ENCODE measurements around the gene BMP5.

Gene BMP5

GRCh38 chr6:55877283-55877682 lies 1.9 kb upstream of the BMP5 start:
- TF ChIP-seq NFIC (IDR thresholded peaks at IDR 0.05), result no peak
- TF ChIP-seq, protein P1, sequence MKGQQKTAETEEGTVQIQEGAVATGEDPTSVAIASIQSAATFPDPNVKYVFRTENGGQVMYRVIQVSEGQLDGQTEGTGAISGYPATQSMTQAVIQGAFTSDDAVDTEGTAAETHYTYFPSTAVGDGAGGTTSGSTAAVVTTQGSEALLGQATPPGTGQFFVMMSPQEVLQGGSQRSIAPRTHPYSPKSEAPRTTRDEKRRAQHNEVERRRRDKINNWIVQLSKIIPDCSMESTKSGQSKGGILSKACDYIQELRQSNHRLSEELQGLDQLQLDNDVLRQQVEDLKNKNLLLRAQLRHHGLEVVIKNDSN (IDR thresholded peaks at IDR 0.05), result no peak
- TF ChIP-seq TCF12 (IDR thresholded peaks at IDR 0.05; ENCODE audit: low read depth), result no peak
- no peak for TF ChIP-seq CEBPB (IDR thresholded peaks at IDR 0.05)
- TF ChIP-seq RAD21 (IDR thresholded peaks at IDR 0.05; ENCODE audit: low read depth), result no peak
- TF ChIP-seq EGR1 (IDR thresholded peaks at IDR 0.05), result no peak

DNA sequence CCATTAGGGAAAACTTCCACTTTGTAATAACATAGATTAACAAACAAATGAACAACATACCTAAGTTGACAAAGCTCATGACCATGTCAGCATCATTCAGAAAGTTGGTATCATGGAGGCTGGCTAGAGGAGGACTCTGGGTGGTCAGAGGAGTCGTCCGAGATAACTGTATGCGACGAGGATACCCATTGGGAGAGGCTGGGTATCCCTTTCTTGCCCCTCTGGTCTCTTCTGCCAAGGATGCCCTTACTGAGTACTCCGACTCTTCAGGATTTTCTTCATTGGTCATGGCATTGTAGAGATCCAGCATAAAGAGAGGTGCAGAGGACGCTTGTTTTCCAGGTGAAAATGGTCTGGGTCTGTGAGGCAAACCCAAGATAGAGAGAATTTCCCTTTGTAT lies 1.1 kb downstream of the BMP5 start:
- TF ChIP-seq TAF1 (IDR thresholded peaks at IDR 0.05; ENCODE audit: low read depth), result no peak
- TF ChIP-seq YY1 (IDR thresholded peaks at IDR 0.05; ENCODE audit: low read depth), result no peak
- no peak for TF ChIP-seq ZBTB7A (IDR thresholded peaks at IDR 0.05; ENCODE audit: low read depth)
- TF ChIP-seq, protein P1 (IDR thresholded peaks at IDR 0.05), result no peak
- TF ChIP-seq TEAD4 (IDR thresholded peaks at IDR 0.05), result no peak
- no peak for TF ChIP-seq RAD21 (IDR thresholded peaks at IDR 0.05; ENCODE audit: low read depth)
- TF ChIP-seq EGR1 (IDR thresholded peaks at IDR 0.05), result no peak
- TF ChIP-seq CEBPB (IDR thresholded peaks at IDR 0.05), result no peak
- TF ChIP-seq FOXM1 (IDR thresholded peaks at IDR 0.05; ENCODE audit: borderline replicate concordance, low read depth), result no peak
- TF ChIP-seq MAX (IDR thresholded peaks at IDR 0.05), result no peak
- no peak for TF ChIP-seq TCF12 (IDR thresholded peaks at IDR 0.05; ENCODE audit: low read depth)

- TF ChIP-seq YY1 (IDR thresholded peaks at IDR 0.05; ENCODE audit: low read depth) (no peak), EGR1 (IDR thresholded peaks at IDR 0.05) (no peak), EP300 (IDR thresholded peaks at IDR 0.05; ENCODE audit: borderline replicate concordance) (no peak), TEAD4 (IDR thresholded peaks at IDR 0.05) (no peak), CREB1 (IDR thresholded peaks at IDR 0.05; ENCODE audit: low read depth) (no peak), TAF1 (IDR thresholded peaks at IDR 0.05; ENCODE audit: low read depth) (no peak), RAD21 (IDR thresholded peaks at IDR 0.05; ENCODE audit: low read depth) (no peak), CEBPB (IDR thresholded peaks at IDR 0.05) (no peak), NFIC (IDR thresholded peaks at IDR 0.05) (no peak)
- TF ChIP-seq, protein P1 (IDR thresholded peaks at IDR 0.05), result no peak
Observed at GRCh38 chr6:55872866-55873265, 2.5 kb downstream of the BMP5 start.

DNA sequence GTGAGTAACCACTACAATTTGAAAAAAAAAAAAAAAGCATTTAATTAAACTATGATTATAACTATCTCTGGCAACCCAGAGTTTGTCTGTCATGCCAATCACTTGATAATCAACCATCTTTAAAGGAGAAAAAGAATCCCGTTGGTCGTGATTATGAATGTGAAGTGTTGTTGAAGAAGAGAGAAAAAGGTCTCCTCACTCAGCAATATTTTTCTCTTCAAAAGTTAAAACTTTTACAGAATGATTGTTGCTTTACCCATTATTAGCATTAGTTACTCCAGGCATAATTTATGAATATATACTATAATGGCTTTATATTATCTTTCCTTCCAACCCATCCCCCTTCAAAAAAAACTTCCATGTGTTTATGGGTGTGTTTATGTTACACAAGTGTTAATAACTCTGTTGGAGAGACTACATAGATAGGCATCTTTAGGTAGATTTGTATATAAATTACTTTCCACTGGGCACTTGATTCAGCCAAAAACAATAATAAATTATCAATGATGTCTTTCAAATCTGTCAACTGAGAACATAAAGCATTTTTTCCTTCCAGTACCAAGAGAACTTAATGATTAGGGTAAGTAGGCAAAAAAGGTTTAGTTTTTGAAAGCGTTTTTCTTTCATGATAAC lies 5.1 kb downstream of the BMP5 start:
- TF ChIP-seq, protein P1 (IDR thresholded peaks at IDR 0.05), result no peak

- TF ChIP-seq, protein P1 (IDR thresholded peaks at IDR 0.05), result no peak
- TF ChIP-seq FOXM1 (IDR thresholded peaks at IDR 0.05; ENCODE audit: borderline replicate concordance, low read depth), result no peak
- no peak for TF ChIP-seq RAD21 (IDR thresholded peaks at IDR 0.05; ENCODE audit: low read depth)
- no peak for TF ChIP-seq NFIC (IDR thresholded peaks at IDR 0.05)
- TF ChIP-seq CREB1 (IDR thresholded peaks at IDR 0.05; ENCODE audit: low read depth), result no peak
- no peak for TF ChIP-seq TCF12 (IDR thresholded peaks at IDR 0.05; ENCODE audit: low read depth)
- TF ChIP-seq MAX (IDR thresholded peaks at IDR 0.05), result no peak
- TF ChIP-seq EGR1 (IDR thresholded peaks at IDR 0.05), result no peak
Observed at GRCh38 chr6:55869674-55870073, 5.7 kb downstream of the BMP5 start.

- TF ChIP-seq EGR1 (IDR thresholded peaks at IDR 0.05) (no peak), ZBTB7A (IDR thresholded peaks at IDR 0.05; ENCODE audit: low read depth) (no peak), NFIC (IDR thresholded peaks at IDR 0.05) (no peak), TEAD4 (IDR thresholded peaks at IDR 0.05) (no peak), YY1 (IDR thresholded peaks at IDR 0.05; ENCODE audit: low read depth) (no peak), EP300 (IDR thresholded peaks at IDR 0.05; ENCODE audit: borderline replicate concordance) (no peak), RAD21 (IDR thresholded peaks at IDR 0.05; ENCODE audit: low read depth) (no peak), CEBPB (IDR thresholded peaks at IDR 0.05) (no peak), CREB1 (IDR thresholded peaks at IDR 0.05; ENCODE audit: low read depth) (no peak), TCF12 (IDR thresholded peaks at IDR 0.05; ENCODE audit: low read depth) (no peak), TAF1 (IDR thresholded peaks at IDR 0.05; ENCODE audit: low read depth) (no peak)
- TF ChIP-seq, protein P2, sequence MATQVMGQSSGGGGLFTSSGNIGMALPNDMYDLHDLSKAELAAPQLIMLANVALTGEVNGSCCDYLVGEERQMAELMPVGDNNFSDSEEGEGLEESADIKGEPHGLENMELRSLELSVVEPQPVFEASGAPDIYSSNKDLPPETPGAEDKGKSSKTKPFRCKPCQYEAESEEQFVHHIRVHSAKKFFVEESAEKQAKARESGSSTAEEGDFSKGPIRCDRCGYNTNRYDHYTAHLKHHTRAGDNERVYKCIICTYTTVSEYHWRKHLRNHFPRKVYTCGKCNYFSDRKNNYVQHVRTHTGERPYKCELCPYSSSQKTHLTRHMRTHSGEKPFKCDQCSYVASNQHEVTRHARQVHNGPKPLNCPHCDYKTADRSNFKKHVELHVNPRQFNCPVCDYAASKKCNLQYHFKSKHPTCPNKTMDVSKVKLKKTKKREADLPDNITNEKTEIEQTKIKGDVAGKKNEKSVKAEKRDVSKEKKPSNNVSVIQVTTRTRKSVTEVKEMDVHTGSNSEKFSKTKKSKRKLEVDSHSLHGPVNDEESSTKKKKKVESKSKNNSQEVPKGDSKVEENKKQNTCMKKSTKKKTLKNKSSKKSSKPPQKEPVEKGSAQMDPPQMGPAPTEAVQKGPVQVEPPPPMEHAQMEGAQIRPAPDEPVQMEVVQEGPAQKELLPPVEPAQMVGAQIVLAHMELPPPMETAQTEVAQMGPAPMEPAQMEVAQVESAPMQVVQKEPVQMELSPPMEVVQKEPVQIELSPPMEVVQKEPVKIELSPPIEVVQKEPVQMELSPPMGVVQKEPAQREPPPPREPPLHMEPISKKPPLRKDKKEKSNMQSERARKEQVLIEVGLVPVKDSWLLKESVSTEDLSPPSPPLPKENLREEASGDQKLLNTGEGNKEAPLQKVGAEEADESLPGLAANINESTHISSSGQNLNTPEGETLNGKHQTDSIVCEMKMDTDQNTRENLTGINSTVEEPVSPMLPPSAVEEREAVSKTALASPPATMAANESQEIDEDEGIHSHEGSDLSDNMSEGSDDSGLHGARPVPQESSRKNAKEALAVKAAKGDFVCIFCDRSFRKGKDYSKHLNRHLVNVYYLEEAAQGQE (IDR thresholded peaks at IDR 0.05; ENCODE audit: low read depth), result no peak
- TF ChIP-seq, protein P1 (IDR thresholded peaks at IDR 0.05), result no peak
Observed at GRCh38 chr6:55868771-55869479, 6.5 kb downstream of the BMP5 start.
